A549 treated with dexamethasone at 1 μM for 4 hours (cell line): ENCODE data around the gene USP17L5. TPM values are rescaled to one million over a fixed set of nuclear protein-coding genes. Genes with fewer than 3 reads are reported as not detected.

Experiments used
- total RNA-seq: library from RNA; stranded (reverse); fragments of 200-300 nt; extraction: Qiagen RNA extraction; gene quantifications from 5 replicates; pipeline ENCODE4 v1.2.3, GENCODE V29; 2022

USP17L5 gene, protein sequence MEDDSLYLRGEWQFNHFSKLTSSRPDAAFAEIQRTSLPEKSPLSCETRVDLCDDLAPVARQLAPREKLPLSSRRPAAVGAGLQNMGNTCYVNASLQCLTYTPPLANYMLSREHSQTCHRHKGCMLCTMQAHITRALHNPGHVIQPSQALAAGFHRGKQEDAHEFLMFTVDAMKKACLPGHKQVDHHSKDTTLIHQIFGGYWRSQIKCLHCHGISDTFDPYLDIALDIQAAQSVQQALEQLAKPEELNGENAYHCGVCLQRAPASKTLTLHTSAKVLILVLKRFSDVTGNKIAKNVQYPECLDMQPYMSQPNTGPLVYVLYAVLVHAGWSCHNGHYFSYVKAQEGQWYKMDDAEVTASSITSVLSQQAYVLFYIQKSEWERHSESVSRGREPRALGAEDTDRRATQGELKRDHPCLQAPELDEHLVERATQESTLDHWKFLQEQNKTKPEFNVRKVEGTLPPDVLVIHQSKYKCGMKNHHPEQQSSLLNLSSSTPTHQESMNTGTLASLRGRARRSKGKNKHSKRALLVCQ
- total RNA-seq, result not detected in 5 replicates

GRCh38 chr4:9339103-9339502 is at the start of gene USP17L5:
TSS of gene USP17L5 (plus strand) at chr4:9339403. CDS start at chr4:9339403, 0 bp downstream.

GRCh38 chr4:9324865-9325264 is 14.3 kb upstream of the USP17L5 start, which contains the start of gene USP17L24:
TSS of gene USP17L24 (plus strand) at chr4:9325165. CDS start at chr4:9325165, 0 bp downstream.

DNA sequence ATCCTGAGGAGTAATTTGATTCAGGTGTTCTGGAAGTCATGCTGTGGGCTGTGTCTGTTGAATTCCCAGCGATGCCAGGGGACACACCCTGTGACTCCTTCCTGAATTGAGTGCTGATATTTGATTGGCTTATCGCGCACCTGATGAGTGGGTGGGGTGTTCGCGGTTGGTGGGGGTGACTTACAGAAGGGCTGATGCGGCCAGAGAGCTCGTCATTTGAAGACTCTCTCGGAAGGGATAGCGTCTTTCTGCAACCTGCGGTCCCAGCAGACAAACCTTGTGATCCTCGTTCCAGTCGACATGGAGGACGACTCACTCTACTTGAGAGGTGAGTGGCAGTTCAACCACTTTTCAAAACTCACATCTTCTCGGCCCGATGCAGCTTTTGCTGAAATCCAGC is 9.6 kb upstream of the USP17L5 start, which contains the start of gene USP17L25:
Gene USP17L25 (plus strand): TSS at position 301 of the 400 bp plus-strand sequence. CDS start 0 bp downstream, at position 301.

DNA sequence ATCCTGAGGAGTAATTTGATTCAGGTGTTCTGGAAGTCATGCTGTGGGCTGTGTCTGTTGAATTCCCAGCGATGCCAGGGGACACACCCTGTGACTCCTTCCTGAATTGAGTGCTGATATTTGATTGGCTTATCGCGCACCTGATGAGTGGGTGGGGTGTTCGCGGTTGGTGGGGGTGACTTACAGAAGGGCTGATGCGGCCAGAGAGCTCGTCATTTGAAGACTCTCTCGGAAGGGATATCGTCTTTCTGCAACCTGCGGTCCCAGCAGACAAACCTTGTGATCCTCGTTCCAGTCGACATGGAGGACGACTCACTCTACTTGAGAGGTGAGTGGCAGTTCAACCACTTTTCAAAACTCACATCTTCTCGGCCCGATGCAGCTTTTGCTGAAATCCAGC is 4.8 kb upstream of the USP17L5 start, which contains the start of gene USP17L26:
Gene USP17L26 (plus strand): TSS at position 301 of the 400 bp plus-strand sequence. CDS start 0 bp downstream, at position 301.

DNA sequence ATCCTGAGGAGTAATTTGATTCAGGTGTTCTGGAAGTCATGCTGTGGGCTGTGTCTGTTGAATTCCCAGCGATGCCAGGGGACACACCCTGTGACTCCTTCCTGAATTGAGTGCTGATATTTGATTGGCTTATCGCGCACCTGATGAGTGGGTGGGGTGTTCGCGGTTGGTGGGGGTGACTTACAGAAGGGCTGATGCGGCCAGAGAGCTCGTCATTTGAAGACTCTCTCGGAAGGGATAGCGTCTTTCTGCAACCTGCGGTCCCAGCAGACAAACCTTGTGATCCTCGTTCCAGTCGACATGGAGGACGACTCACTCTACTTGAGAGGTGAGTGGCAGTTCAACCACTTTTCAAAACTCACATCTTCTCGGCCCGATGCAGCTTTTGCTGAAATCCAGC is 4.6 kb downstream of the USP17L5 start, which contains the start of gene USP17L27:
Gene USP17L27 (plus strand): TSS at position 301 of the 400 bp plus-strand sequence. CDS start 0 bp downstream, at position 301.

DNA sequence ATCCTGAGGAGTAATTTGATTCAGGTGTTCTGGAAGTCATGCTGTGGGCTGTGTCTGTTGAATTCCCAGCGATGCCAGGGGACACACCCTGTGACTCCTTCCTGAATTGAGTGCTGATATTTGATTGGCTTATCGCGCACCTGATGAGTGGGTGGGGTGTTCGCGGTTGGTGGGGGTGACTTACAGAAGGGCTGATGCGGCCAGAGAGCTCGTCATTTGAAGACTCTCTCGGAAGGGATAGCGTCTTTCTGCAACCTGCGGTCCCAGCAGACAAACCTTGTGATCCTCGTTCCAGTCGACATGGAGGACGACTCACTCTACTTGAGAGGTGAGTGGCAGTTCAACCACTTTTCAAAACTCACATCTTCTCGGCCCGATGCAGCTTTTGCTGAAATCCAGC is 9.4 kb downstream of the USP17L5 start, which contains the start of gene USP17L28:
Gene USP17L28 (plus strand): TSS at position 301 of the 400 bp plus-strand sequence. CDS start 0 bp downstream, at position 301.

GRCh38 chr4:9353338-9353737 is 14.1 kb downstream of the USP17L5 start, which contains the start of gene USP17L29:
TSS of gene USP17L29 (plus strand) at chr4:9353638. CDS start at chr4:9353638, 0 bp downstream.

GRCh38 chr4:9362829-9363228 is 23.6 kb downstream of the USP17L5 start, which contains the start of gene USP17L30:
TSS of gene USP17L30 (plus strand) at chr4:9363129. CDS start at chr4:9363129, 0 bp downstream.

Other genes starting within 250 kb of the USP17L5 start
- gene FAM90A26, start 169.0 kb upstream of the USP17L5 start, total RNA-seq, result not detected in 5 replicates
- not detected in 5 replicates for gene USP17L10, start 128.7 kb upstream of the USP17L5 start, total RNA-seq
- gene USP17L11, start 124.0 kb upstream of the USP17L5 start, total RNA-seq, result not detected in 5 replicates
- gene USP17L12, start 119.3 kb upstream of the USP17L5 start, total RNA-seq, result not detected in 5 replicates
- not detected in 5 replicates for gene USP17L13, start 114.5 kb upstream of the USP17L5 start, total RNA-seq
- gene USP17L15, start 105.0 kb upstream of the USP17L5 start, total RNA-seq, result not detected in 5 replicates
- gene USP17L17, start 95.5 kb upstream of the USP17L5 start, total RNA-seq, result not detected in 5 replicates
- gene USP17L18, start 90.8 kb upstream of the USP17L5 start, total RNA-seq, result not detected in 5 replicates
- not detected in 5 replicates for gene USP17L19, start 86.0 kb upstream of the USP17L5 start, total RNA-seq
- gene USP17L20, start 81.3 kb upstream of the USP17L5 start, total RNA-seq, result not detected in 5 replicates
- not detected in 5 replicates for gene USP17L21, start 76.5 kb upstream of the USP17L5 start, total RNA-seq
- not detected in 5 replicates for gene USP17L22, start 71.8 kb upstream of the USP17L5 start, total RNA-seq
- gene USP17L24, start 14.2 kb upstream of the USP17L5 start, total RNA-seq, result not detected in 5 replicates
- not detected in 5 replicates for gene USP17L25, start 9.5 kb upstream of the USP17L5 start, total RNA-seq
- gene USP17L26, start 4.7 kb upstream of the USP17L5 start, total RNA-seq, result not detected in 5 replicates
- gene USP17L27, start 4.7 kb downstream of the USP17L5 start, total RNA-seq, result not detected in 5 replicates
- not detected in 5 replicates for gene USP17L28, start 9.5 kb downstream of the USP17L5 start, total RNA-seq
- not detected in 5 replicates for gene USP17L29, start 14.2 kb downstream of the USP17L5 start, total RNA-seq
- gene USP17L30, start 23.7 kb downstream of the USP17L5 start, total RNA-seq, result not detected in 5 replicates
- gene DEFB131A, start 105.0 kb downstream of the USP17L5 start, total RNA-seq, result not detected in 5 replicates